Activated CD4-positive, alpha-beta T cell treated with anti-CD3 and anti-CD28 coated beads, Interleukin-10, Interleukin-2, amounts not matched to agents 100 ng/mL and 50 ng/mL, durations not matched to agents 16 hours and 8 hours (primary cell): Measurements from ENCODE around the gene C19orf38.
"Not testable (repeated sequence)": the region's sequence is repeated elsewhere in the genome, so short reads cannot be mapped to it uniquely, and the experiment has no call there.

Source experiments
- DNase-seq: peaks from one replicate; pipeline ENCODE4 v3.0.0-alpha.2; 2020

Gene C19orf38

DNA sequence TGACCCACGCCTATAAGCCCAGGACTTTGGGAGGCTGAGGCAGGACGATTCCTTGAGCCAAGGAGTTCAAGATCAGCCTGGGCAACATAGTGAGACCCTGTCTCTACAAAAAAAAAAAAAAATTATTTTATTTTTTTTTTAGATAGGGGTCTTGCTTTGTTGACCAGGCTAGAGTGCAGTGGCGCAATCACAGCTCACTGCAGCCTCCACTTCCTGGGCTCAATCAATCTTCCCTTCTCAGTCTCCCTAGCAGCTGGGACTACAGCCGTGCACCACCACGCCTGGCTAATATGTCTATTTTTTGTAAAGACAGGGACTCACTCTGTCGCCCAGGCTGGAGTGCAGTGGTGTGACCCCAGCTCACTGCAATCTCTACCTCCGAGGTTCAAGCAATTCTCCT is 4.7 kb downstream of the C19orf38 start:
- no peak for DNase-seq

- no peak for DNase-seq
These were observed 6.3 kb downstream of the C19orf38 start for GRCh38 chr19:10854350-10855089.

DNA sequence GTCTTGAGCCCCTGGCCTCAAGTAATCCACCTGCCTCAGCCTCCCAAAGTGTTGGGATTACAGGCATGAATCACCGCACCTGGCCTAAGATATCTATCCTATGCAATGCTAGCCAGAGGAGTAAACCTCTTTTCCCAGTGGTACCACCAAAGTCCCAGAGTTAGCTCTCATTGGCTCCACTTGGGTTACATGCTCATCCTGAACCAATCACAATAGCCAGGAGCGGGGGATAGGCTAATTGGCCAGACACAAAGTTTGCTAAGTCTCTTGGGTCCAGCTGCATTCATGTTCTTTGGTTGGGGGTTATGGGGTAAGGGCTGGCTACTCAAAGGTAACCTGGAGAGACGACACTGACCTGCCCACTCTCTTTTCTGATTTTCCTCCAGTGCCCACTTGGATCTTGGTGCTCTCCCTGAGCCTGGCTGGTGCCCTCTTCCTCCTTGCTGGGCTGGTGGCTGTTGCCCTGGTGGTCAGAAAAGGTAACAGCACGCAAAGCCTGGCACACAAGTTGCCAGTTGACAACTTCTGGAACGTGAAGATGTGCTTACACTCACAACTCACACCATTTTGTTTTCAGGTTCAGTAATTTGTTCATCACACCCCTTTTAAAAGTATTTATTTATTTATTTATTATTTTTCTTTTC is 7.8 kb downstream of the C19orf38 start:
- DNase-seq = peak; percentile 44

GRCh38 chr19:10856899-10857298 is 8.7 kb downstream of the C19orf38 start:
- not testable (repeated sequence) for DNase-seq

- peak; percentile 34 for DNase-seq
These were observed 10.1 kb downstream of the C19orf38 start for GRCh38 chr19:10858204-10858828.

- DNase-seq = peak; percentile 45
These were observed 13.0 kb downstream of the C19orf38 start for GRCh38 chr19:10861103-10861651.

GRCh38 chr19:10862561-10863106 is 14.4 kb downstream of the C19orf38 start:
- no peak for DNase-seq

- DNase-seq = no peak
These were observed 15.0 kb downstream of the C19orf38 start for GRCh38 chr19:10863107-10863717.

DNA sequence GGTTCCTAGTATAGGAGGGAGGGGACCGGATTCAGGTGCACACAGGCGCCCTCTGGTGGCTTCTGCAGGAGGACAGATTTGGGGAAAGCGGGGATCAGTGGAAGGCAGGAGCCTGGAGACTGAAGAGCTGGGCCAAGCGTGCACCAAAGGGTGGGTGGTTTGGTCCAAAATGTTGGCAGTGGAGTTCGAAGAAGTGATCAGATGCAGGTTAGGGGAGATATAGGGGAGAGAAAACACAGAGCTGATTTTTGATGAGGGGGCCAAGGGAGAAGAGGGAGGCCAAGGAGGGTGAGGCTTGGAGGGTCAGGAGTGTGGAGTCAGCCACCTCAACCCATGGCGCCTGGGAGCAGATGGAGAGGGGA is 16.3 kb downstream of the C19orf38 start:
- DNase-seq = peak; percentile 88

GRCh38 chr19:10866495-10866894 is 18.3 kb downstream of the C19orf38 start:
- no peak for DNase-seq

- no peak for DNase-seq
These were observed 20.8 kb downstream of the C19orf38 start for GRCh38 chr19:10868872-10869547.

- DNase-seq = not testable (repeated sequence)
These were observed 21.7 kb downstream of the C19orf38 start for GRCh38 chr19:10869872-10870311.

DNA sequence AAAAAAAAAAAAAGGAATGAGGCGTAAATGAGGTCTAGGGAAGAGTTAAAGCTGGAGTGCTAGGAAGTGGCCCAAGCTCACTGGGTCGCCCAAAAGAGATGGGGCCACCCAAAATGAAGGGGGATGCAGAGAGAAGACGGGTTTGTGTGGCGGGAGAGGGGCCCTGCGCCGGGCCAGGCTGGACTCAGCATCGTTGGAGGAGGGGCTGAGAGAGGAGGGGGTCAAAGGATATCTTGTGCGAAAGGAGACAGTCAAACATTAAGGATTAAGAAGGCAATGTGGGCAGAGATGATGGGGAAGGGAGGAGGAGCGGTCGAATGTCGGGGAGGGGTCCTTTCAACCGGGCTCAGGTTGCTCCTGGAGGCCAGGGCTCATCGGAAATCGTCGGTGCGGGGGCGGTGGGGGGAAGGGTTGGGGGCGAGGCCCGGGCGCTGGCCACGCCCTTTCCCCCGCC is 22.3 kb downstream of the C19orf38 start:
- DNase-seq = no peak

DNA sequence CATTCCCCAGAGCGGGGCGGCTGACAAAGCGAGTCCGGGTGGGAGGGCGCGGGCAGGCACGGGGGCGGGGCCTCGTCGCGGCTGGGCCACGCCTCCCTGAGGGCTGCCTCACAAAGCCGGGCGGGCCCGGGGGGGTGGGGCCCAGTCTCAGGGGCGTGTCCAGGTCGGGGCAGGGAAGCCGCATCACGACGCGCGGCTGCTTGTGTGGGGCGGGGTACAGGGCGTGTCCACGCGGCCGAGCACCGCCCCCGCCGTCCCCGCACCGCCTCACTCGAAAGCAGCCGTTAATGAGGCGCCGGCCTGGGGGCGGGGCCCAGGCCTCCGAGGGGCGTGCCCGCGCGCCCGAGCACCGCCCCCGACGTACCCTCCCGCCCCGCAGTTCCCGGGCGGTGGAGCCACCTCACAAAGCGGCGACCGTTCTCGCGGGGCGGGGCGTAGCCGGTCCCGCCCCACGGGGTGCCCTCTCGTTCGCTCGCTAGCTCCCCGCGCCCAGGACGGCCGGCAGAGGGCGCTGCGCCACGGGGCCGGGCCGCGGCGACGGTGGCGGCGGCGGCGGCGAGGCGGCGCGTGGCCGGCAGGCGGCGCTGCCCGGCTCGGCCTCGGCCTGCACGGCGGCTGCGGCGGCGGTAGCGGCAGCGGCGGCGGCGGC is 22.9 kb downstream of the C19orf38 start, which contains the start of gene CARM1:
TSS of gene CARM1 (plus strand) at position 599 of the 649 bp plus-strand sequence. CDS start 150 bp downstream, outside the sequence.
- DNase-seq = peak; percentile 100

GRCh38 chr19:10871711-10872545 is 23.7 kb downstream of the C19orf38 start:
- peak; percentile 24 for DNase-seq

- no peak for DNase-seq
These were observed 24.4 kb downstream of the C19orf38 start for GRCh38 chr19:10872546-10873107.

DNA sequence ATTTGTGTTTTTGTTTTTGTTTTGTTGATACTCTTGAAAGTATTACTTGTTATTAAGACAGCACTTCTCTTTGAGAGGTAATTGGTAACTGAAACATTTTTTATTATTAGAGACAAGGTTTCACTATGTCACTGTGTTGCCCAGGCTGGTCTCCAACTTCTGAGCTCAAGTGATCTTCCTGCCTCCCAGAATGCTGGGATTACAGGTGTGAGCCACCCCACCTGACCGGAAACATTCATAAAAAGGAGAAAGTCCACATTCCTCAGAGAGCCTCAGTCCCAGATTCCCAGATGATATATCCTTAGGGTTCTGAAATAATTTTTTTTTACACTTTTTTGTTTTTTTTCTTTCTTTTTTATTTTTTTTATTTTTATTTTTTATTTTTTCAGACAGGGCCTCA is 25.8 kb downstream of the C19orf38 start:
- DNase-seq = no peak

- DNase-seq = peak; percentile 68
These were observed 28.4 kb downstream of the C19orf38 start for GRCh38 chr19:10876459-10877240.

- not testable (repeated sequence) for DNase-seq
These were observed 29.4 kb downstream of the C19orf38 start for GRCh38 chr19:10877608-10878007.
